Mesothelial cell of epicardium (in vitro differentiated cells): ENCODE data around the gene COL19A1. TPM values are rescaled to one million over a fixed set of nuclear protein-coding genes. Genes with fewer than 3 reads are reported as not detected.

Source experiments
- DNase-seq, 2 experiments: peaks; one replicate each; pipeline ENCODE4 v3.0.0; 2021; ENCODE audit warnings: low spot score in 2 of 2; ENCODE audit not compliant: unreplicated experiment in 2 of 2
- H3K27ac Mint-ChIP-seq: 2 replicates; pipeline ENCODE4 v1.8.0; 2021; ENCODE audit warnings: mixed read lengths
- H3K27me3 Mint-ChIP-seq: 2 replicates; pipeline ENCODE4 v1.8.0; 2021; ENCODE audit warnings: low read depth, mixed read lengths
- H3K36me3 Mint-ChIP-seq: 2 replicates; pipeline ENCODE4 v1.8.0; 2021; ENCODE audit warnings: mixed read lengths
- H3K4me1 Mint-ChIP-seq: 2 replicates; pipeline ENCODE4 v1.8.0; 2021; ENCODE audit warnings: mixed read lengths
- H3K4me3 Mint-ChIP-seq: 2 replicates; pipeline ENCODE4 v1.8.0; 2021; ENCODE audit warnings: mild to moderate bottlenecking, moderate library complexity, mixed read lengths
- H3K9me3 Mint-ChIP-seq: 2 replicates; pipeline ENCODE4 v1.8.0; 2021; ENCODE audit warnings: mixed read lengths
- total RNA-seq: library from RNA; stranded (reverse); gene quantifications from 3 replicates; pipeline ENCODE4 v1.2.1, GENCODE V29; 2021
- TF ChIP-seq, protein P1 (sequence below): fragments of 200-600 bp; sonication (generic); IDR thresholded peaks from one replicate; pipeline ENCODE4 v1.5.0; 2021; ENCODE audit warnings: antibody characterized with exemption; ENCODE audit not compliant: unreplicated experiment

Gene COL19A1
- total RNA-seq, 1 donor from 2014 or later: 0.25 TPM

DNA sequence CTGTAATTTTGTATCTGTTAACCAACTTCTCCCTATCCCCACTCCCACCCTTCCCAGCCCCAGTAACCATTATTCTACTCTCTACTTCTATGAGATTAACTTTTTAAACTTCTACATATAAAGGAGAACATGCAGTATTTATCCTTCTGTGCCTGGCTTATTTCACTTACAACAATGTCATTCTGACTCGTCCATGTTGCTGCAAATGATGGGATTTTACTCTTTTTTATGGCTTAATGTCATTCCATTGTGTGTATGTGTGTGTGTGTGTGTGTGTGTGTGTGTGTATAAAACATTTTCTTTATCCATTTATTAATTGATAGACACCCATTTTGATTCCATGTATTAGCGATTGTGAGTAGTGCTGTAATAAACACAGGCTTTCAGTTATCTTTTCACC lies 76.1 kb downstream of the COL19A1 start:
- Mint-ChIP-seq H3K9me3 (no peaks in the 10 kb centered on the region), H3K4me3 (no peak overlapping the region), H3K27me3 (no peaks in the 10 kb centered on the region), H3K27ac (no peak overlapping the region), H3K4me1 (no peaks in the 10 kb centered on the region), H3K36me3 (no peaks in the 10 kb centered on the region)
- TF ChIP-seq, protein P1, sequence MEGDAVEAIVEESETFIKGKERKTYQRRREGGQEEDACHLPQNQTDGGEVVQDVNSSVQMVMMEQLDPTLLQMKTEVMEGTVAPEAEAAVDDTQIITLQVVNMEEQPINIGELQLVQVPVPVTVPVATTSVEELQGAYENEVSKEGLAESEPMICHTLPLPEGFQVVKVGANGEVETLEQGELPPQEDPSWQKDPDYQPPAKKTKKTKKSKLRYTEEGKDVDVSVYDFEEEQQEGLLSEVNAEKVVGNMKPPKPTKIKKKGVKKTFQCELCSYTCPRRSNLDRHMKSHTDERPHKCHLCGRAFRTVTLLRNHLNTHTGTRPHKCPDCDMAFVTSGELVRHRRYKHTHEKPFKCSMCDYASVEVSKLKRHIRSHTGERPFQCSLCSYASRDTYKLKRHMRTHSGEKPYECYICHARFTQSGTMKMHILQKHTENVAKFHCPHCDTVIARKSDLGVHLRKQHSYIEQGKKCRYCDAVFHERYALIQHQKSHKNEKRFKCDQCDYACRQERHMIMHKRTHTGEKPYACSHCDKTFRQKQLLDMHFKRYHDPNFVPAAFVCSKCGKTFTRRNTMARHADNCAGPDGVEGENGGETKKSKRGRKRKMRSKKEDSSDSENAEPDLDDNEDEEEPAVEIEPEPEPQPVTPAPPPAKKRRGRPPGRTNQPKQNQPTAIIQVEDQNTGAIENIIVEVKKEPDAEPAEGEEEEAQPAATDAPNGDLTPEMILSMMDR: no peak
- no peak for DNase-seq

DNA sequence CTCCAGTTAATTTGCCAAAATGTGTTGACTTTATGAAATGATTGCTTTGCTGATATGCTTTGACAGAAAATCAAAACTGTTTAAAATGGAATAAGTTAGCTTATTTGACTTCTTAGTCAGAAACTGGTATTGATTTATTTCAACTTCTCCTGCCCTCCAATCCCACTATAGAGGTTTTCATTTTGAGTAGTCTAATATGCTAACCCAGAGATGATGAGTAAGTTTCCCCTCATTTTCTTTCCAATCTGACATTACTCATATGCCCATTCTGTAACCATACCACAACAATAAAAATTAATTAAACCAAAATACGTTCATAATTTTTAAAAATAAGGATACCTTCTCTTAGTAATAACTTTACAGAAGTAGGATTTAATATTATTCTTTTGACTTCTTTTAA lies 78.8 kb downstream of the COL19A1 start:
- no peak for DNase-seq
- Mint-ChIP-seq H3K27me3 (no peaks in the 10 kb centered on the region), H3K9me3 (no peaks in the 10 kb centered on the region), H3K4me1 (no peaks in the 10 kb centered on the region), H3K27ac (no peak overlapping the region), H3K36me3 (no peaks in the 10 kb centered on the region), H3K4me3 (no peak overlapping the region)
- TF ChIP-seq, protein P1: no peak

DNA sequence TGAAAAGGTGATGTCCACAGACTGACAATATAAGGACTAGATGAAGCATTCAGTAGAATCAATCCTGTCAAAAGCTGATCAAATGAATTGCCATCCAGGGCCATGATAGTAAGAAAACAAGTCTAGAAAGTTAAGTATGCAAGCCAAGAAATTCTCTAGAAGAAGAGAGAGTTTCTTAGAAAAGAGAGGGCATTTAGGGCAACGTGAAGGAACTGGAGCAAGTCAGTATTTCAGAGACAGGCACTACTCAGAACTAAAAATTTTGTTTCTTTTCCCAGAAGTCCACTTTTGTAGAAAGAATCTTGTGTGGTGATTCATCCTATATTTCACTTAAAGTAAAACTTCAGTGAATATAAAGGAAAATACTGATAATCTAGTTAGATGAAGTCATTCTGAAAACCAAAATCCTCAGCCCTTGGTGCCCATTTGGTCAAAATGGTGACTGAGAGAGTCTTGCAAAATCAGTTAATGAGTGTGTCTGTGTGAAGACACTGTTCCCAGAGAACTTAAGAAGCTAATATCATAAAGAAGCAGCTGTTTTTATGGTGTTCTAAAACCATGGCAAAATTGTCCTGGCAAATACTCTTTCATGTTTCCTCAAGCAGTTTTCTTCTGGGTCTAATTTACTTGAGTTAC lies 82.2 kb downstream of the COL19A1 start:
- Mint-ChIP-seq H3K36me3 (no peaks in the 10 kb centered on the region), H3K9me3 (no peaks in the 10 kb centered on the region), H3K27ac (no peak overlapping the region), H3K4me1 (no peaks in the 10 kb centered on the region), H3K4me3 (no peak overlapping the region), H3K27me3 (no peaks in the 10 kb centered on the region)
- no peak for DNase-seq
- TF ChIP-seq, protein P1: no peak

DNA sequence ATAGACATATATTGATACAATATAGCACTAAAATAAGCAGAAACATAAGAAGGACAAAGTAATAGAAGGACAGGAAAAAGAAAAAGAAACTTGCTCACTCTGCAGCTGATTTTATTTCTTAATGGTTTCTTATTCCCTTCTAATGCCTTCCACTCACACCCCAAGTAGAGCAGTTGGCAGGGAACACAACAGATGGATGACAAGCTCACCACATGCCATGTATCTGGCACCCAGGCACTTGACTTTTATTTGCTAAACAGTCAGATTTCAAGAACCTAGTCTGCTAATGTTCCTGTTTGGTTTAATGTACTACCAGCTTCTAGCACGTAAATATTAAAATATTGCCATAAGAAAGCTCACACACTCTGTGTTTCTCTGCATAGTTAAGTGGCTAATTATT lies 87.1 kb downstream of the COL19A1 start:
- H3K4me3 Mint-ChIP-seq: no peak overlapping the region
- TF ChIP-seq, protein P1: no peak
- no peaks in the 10 kb centered on the region for H3K27me3 Mint-ChIP-seq
- H3K9me3 Mint-ChIP-seq: no peaks in the 10 kb centered on the region
- DNase-seq: no peak
- no peaks in the 10 kb centered on the region for H3K4me1 Mint-ChIP-seq
- H3K27ac Mint-ChIP-seq: no peak overlapping the region
- no peaks in the 10 kb centered on the region for H3K36me3 Mint-ChIP-seq

DNA sequence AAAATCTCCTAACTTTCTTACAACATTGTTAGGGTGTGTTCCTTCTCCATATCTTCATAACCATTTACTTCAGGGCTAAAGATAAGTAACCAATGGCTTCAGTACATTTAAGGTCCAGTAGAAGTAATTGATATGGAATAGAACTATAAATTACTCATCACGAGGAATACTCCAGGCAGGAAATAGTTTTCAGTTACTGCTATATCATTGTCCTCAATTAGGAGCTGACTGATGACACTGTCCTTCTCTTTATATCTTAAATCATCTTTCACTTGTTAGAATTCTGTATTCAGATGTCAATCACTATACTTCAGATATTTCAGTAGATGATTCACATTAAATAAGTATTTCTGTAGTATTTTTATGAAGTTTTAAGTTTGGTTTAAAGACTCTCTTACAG lies 88.4 kb downstream of the COL19A1 start:
- H3K9me3 Mint-ChIP-seq: no peaks in the 10 kb centered on the region
- TF ChIP-seq, protein P1: no peak
- H3K4me3 Mint-ChIP-seq: no peak overlapping the region
- H3K27me3 Mint-ChIP-seq: no peaks in the 10 kb centered on the region
- no peak overlapping the region for H3K27ac Mint-ChIP-seq
- no peaks in the 10 kb centered on the region for H3K36me3 Mint-ChIP-seq
- peaks cover 3% of the 10 kb centered on the region for H3K4me1 Mint-ChIP-seq
- DNase-seq: no peak
